GM13977 (cell line): ENCODE measurements around the gene CMIP.

Source experiments
- DNase-seq: peaks from one replicate; pipeline ENCODE4 v3.0.0; 2012; ENCODE audit warnings: low spot score
- CTCF ChIP-seq: IDR thresholded peaks from 2 replicates; pipeline ENCODE4 v1.5.1; 2012; ENCODE audit warnings: mild to moderate bottlenecking, control low read depth; ENCODE audit not compliant: insufficient read depth; ENCODE audit errors: extremely low read depth, missing control alignments
- in situ Hi-C: fragments of 300-500 bp; cut with MboI; formaldehyde crosslinking; loops from one replicate; pipeline ENCODE4 v1.12.0; 2022; ENCODE audit warnings: low sequenced_read_pairs, low pct_unique_long_range_greater_than_20kb, mixed read lengths, inconsistent platforms; ENCODE audit not compliant: unreplicated experiment

The CMIP gene

DNA sequence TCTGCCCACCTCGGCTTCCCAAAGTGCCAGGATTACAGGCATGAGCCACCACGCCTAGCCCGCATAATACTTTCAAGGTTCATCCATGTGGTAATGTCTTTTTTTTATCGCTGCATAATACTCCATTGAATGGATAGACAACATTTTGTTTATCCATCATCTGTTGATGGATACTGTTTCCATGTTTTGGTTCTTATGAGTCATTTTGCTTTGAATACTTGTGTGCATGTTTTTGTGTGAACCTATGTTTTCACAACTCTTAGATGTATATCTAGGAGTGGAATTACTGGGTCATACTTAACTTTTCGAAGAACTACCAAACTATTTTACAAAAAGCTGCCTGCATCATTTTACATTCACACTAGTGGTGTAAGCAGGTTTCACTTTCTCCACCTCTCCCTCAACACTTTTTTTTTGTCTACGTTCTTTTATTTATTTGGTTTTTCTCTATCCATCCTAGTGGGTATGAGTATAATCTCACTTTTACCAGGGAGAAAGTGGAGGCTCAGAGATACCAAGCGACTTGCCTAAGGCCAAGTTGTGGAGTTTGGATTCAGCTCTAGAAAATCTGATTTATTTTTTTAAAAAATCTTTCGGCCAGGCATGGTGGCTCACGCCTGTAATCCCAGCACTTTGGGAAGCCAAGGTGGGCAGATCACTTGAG is 151.2 kb downstream of the CMIP start:
- no peak for DNase-seq
- in situ Hi-C loops, result no loop called here
- no peak for TF ChIP-seq CTCF

DNA sequence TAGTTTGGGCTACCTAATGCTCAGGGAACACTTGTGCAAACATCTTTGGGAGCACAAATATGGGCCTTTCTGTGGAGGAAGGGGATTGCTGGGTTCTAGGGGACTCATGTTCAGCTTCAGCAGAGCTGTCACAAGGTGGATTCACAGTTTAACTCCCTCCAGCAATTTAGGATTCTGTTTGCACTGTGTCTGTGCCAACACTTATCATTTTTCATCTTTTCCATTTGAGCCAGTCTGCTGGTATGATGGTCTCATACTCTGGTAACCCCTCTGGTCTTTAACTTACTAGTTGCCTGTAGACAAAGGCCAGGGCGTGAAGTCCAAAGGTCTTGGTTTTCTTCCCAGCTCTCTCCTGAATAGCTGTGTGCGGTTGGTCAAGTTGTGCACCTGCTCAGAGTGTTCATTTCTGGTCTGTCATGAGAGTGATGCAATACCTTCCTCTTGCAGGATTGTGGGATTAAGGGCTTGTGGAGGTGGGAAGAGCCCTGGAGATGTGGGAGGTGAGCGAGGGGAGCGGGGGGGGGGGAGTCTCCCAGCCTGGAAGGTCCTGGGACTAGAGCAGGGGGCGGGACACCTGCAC is 152.6 kb downstream of the CMIP start:
- DNase-seq, result no peak
- no peak for TF ChIP-seq CTCF
- in situ Hi-C loops, result no loop called here

DNA sequence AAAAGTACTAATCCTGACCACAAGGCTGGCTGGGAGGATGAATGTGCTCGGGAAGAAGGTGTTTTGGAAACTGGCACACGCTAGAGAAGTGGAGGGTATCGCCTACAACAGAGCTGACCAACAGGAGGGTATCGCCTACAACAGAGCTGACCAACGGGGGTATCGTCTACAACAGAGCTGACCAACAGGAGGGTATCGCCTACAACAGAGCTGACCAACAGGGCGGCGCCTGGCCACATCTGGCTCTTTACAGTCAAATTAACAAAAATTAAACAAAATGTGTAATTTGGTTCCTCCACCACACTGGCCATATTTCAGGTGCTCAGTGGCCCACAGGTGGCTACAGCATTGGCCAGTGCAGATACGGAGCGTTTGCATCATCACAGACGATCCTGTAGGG is 153.5 kb downstream of the CMIP start:
- DNase-seq, result no peak
- TF ChIP-seq CTCF, result peak; percentile 6
- in situ Hi-C loops, result no loop called here

DNA sequence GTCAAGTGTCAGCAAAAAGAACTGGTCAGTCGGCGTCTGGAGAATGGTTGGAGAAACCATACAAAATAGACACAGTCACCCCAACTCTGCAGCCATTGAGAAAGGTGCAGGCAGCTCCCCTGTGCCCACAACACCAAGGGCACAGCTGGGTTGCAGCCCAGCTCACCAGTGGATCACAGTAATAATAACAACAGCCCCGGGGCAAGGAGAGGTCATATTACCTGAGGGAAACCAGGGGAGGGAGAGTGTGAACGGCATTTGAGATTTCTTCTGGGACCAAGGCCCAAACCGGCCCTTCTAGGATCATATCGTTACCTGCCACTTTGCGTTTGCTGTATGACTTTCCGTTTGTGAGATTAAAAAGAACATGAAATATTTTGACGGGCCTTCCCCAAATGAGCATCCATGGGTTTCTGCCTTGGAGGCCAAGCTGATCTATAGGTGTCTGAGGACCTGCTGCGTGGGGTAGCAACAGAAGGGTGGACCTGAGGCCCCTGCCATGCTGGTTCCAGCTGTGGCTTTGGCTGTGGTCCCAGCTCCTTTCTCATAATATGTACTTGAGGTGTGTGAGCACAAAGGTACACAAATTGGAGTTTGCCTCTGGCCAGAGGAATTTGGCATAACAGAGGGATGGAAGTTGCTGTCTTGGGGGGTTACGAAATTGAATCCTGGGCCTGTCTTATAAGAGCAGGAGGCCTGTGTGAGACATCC is 154.6 kb downstream of the CMIP start:
- DNase-seq, result no peak
- in situ Hi-C loops, result no loop called here
- no peak for TF ChIP-seq CTCF

DNA sequence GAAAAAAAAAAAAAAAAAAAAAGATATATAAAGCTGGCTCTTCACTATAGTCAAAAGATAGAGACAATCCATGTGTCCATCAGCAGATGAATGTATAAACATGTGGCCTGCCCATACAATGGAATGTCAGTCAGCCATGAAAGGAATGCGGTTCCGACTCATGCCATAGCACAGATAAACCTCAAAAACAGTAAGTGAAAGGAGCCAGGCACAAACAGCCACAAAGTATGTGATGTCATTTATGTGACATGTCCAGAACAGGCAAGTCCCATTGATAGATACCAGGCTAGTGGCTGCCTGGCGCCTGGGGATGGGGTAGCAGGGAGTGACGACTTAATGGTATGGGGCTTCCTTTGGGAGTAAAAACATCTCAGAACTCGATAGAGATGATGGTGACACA is 155.7 kb downstream of the CMIP start:
- in situ Hi-C loops, result no loop called here

GRCh38 chr16:81601008-81601428 is 156.4 kb downstream of the CMIP start:
- no peak for TF ChIP-seq CTCF
- in situ Hi-C loops, result no loop called here
- DNase-seq, result no peak

More for the DNA sequence above, 155.7 kb downstream of the CMIP start:
- no peak for TF ChIP-seq CTCF
- DNase-seq, result no peak
